Activated T-helper 1 cell treated with anti-CD3 and anti-CD28 coated beads, Interleukin-12 subunit alpha, Interleukin-12 subunit beta, Interleukin-2, Interleukin-4 antibody, amounts not matched to agents 30 ng/mL and 10 ng/mL and 1 ng/mL, durations not matched to agents 14 hours and 24 hours and 36 hours (primary cell): ENCODE measurements around the gene RHD. TPM values are rescaled to one million over a fixed set of nuclear protein-coding genes. Genes with fewer than 3 reads are reported as not detected.

ENCODE experiments used
- total RNA-seq: library from RNA; stranded (reverse); gene quantifications from 2 replicates; pipeline ENCODE4 v1.2.3, GENCODE V29; 2022

RHD gene
- total RNA-seq, 1 donor from 2014 or later, result not detected

Other genes starting within 250 kb of the RHD start
- 40.7 and 41.4 TPM in 2 replicates for gene SYF2, start 40.0 kb upstream of the RHD start, total RNA-seq
- gene RSRP1, start 25.1 kb upstream of the RHD start, total RNA-seq, result 123 and 129 TPM in 2 replicates
- gene TMEM50A, start 65.8 kb downstream of the RHD start, total RNA-seq, result 99.8 and 102 TPM in 2 replicates
- gene RHCE, start 148.3 kb downstream of the RHD start, total RNA-seq, result 0.17 TPM in 1 of 2 replicates, not detected in the other
- 14.2 and 14.3 TPM in 2 replicates for gene MACO1, start 158.4 kb downstream of the RHD start, total RNA-seq